Colonic mucosa (tissue), 4 donors: ENCODE measurements around the gene BICC1. TPM values are rescaled to one million over a fixed set of nuclear protein-coding genes. Genes with fewer than 3 reads are reported as not detected.

Source experiments
- DNase-seq: peaks from one replicate; pipeline ENCODE4 v3.0.0-alpha.2; 2020
- H3K27ac ChIP-seq: fragments of 200-600 bp; one replicate; pipeline ENCODE4 v1.8.0; 2021
- H3K27me3 ChIP-seq: fragments of 200-600 bp; one replicate; pipeline ENCODE4 v1.8.0; 2021
- H3K36me3 ChIP-seq: fragments of 200-600 bp; one replicate; pipeline ENCODE4 v1.8.0; 2021
- H3K4me1 ChIP-seq: fragments of 200-600 bp; one replicate; pipeline ENCODE4 v1.8.0; 2021; ENCODE audit warnings: mild to moderate bottlenecking
- H3K4me3 ChIP-seq: fragments of 200-600 bp; one replicate; pipeline ENCODE4 v1.8.0; 2021
- H3K9ac ChIP-seq, 2 donors: one replicate each; pipeline ENCODE4 v1.7.0; 2013; ENCODE audit warnings: control low read depth in 2 of 2, low read depth in 2 of 2, low read length in 2 of 2
- H3K9me3 ChIP-seq: fragments of 200-600 bp; one replicate; pipeline ENCODE4 v1.8.0; 2021
- intact Hi-C: fragments of 100-400 bp; cut with DNase I; formaldehyde crosslinking; loops from one replicate; pipeline ENCODE4 v1.14.1; 2022
- total RNA-seq, 2 donors: library from RNA; stranded (reverse); fragmentation: NEBNext Ultra II Directional in 1 of 2; extraction: Animal tissue kit (Norgen Biotek cat#: 25700) in 1 of 2; gene quantifications; one replicate each; pipeline ENCODE4 v1.2.1, GENCODE V29; 2021
- TF ChIP-seq, protein P1 (sequence below): fragments of 200-600 bp; IDR thresholded peaks from one replicate; pipeline ENCODE4 v1.8.0; 2022; ENCODE audit warnings: antibody characterized with exemption, mild to moderate bottlenecking
- donor health status: healthy.
- donor health status: DM: no; HTN: no; CAD: no.
- donor health status: DM: no; HTN: no; CAD: no.

Gene BICC1
- total RNA-seq, 2 donors from 2014 or later: 1.3 to 2.9 TPM

DNA sequence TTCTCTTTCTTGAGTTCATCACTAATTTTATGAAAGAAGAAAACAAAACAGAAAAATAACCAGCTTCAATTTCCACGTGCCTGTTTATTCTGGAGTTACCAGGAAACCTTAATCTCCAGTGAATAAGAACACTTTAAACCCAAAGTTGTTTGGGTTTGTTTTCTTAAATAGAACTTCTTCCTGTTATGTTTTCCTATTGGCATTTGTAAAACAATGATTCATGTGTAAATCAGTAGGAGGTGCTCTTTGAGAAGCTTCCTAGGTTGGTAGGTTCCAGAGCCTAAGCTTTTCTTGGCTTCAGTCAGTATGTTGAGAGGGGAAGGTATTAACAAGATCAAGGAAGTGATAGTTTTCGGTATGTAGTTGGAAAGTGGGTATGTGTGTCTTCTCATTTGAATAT, 119.0 kb downstream of the BICC1 start:
- Histone ChIP-seq H3K27me3 (no peaks in the 10 kb centered on the region), H3K27ac (no peak overlapping the region), H3K36me3 (no peaks in the 10 kb centered on the region), H3K9me3 (no peaks in the 10 kb centered on the region), H3K9ac (no peak overlapping the region), H3K4me3 (no peak overlapping the region), H3K4me1 (no peaks in the 10 kb centered on the region)
- intact Hi-C loops: no loop called here
- DNase-seq: no peak
- TF ChIP-seq, protein P1, sequence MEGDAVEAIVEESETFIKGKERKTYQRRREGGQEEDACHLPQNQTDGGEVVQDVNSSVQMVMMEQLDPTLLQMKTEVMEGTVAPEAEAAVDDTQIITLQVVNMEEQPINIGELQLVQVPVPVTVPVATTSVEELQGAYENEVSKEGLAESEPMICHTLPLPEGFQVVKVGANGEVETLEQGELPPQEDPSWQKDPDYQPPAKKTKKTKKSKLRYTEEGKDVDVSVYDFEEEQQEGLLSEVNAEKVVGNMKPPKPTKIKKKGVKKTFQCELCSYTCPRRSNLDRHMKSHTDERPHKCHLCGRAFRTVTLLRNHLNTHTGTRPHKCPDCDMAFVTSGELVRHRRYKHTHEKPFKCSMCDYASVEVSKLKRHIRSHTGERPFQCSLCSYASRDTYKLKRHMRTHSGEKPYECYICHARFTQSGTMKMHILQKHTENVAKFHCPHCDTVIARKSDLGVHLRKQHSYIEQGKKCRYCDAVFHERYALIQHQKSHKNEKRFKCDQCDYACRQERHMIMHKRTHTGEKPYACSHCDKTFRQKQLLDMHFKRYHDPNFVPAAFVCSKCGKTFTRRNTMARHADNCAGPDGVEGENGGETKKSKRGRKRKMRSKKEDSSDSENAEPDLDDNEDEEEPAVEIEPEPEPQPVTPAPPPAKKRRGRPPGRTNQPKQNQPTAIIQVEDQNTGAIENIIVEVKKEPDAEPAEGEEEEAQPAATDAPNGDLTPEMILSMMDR: no peak

DNA sequence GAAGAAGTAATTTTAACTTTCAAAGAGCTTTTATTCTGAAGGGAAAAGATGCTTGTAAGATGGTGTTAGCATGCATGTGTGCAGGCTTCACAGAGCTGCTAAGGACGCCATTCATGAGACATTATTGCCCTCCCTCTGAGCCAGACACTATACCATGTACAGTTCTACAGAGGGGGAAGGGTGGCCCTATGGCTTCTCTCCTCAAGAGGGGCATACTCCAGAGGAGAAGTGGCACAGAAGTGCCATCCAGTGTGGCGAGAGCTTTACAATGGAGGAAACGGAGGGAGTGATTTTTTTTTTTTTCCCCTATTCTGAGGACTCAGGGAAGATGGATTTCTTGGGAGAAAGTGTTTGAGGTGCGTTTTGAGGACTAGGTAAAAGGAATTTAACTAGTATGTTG, 119.5 kb downstream of the BICC1 start:
- H3K36me3 ChIP-seq: no peaks in the 10 kb centered on the region
- intact Hi-C loops: no loop called here
- H3K4me3 ChIP-seq: no peak overlapping the region
- TF ChIP-seq, protein P1: no peak
- no peaks in the 10 kb centered on the region for H3K9me3 ChIP-seq
- no peak overlapping the region for H3K9ac ChIP-seq
- H3K27me3 ChIP-seq: no peaks in the 10 kb centered on the region
- no peak for DNase-seq
- no peaks in the 10 kb centered on the region for H3K4me1 ChIP-seq
- H3K27ac ChIP-seq: no peak overlapping the region

DNA sequence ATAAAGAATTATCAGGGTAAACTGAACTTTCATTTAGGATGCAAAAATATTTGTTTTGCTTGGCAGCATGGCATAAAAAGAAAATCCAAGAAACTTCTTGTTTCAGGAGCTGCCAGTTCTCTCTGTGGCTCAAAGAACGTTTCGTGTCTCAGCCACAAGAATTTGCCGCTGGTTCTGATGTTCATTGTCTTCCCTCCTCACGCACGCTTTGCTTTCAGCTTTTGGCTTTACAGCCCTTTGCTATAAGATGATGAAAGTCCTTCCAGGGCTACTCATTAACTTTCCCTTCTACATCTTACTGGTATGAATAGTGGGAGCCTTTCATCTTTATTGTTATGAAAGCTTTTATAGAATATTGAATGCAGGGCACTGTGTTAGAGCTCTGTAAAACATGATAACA, 124.7 kb downstream of the BICC1 start:
- no peak overlapping the region for H3K9ac ChIP-seq

DNA sequence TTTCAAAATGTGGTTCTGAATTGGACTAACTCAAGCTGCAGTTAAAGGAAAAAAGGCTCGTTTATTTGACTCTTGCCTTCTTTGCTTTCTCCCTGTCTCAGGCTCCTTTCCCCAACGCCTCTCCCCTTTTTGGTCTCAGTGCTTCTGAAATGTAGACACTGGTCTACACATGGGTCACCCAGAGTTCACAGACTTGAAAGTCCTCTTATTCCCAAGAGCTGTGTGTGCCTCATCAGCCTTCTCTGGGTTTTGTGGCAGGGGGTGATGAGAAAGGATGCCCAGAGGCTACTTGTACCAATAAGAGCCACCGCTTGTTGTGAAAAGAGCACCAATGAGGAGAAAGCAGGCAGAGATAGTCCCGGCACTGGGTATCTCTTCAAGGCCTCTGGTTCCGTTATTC, 125.7 kb downstream of the BICC1 start:
- TF ChIP-seq, protein P1: no peak
- H3K4me3 ChIP-seq: no peak overlapping the region
- no peaks in the 10 kb centered on the region for H3K27me3 ChIP-seq
- intact Hi-C loops: no loop called here
- no peaks in the 10 kb centered on the region for H3K9me3 ChIP-seq
- DNase-seq: no peak
- H3K9ac ChIP-seq: no peak overlapping the region
- H3K36me3 ChIP-seq: no peaks in the 10 kb centered on the region
- H3K4me1 ChIP-seq: no peaks in the 10 kb centered on the region
- H3K27ac ChIP-seq: no peak overlapping the region

More for the DNA sequence above, 124.7 kb downstream of the BICC1 start:
- Histone ChIP-seq H3K36me3 (no peaks in the 10 kb centered on the region), H3K27ac (no peak overlapping the region), H3K27me3 (no peaks in the 10 kb centered on the region), H3K9me3 (no peaks in the 10 kb centered on the region), H3K4me3 (no peak overlapping the region), H3K4me1 (no peaks in the 10 kb centered on the region)
- peak; percentile 27 for DNase-seq
- intact Hi-C loops: no loop called here
- TF ChIP-seq, protein P1: no peak

DNA sequence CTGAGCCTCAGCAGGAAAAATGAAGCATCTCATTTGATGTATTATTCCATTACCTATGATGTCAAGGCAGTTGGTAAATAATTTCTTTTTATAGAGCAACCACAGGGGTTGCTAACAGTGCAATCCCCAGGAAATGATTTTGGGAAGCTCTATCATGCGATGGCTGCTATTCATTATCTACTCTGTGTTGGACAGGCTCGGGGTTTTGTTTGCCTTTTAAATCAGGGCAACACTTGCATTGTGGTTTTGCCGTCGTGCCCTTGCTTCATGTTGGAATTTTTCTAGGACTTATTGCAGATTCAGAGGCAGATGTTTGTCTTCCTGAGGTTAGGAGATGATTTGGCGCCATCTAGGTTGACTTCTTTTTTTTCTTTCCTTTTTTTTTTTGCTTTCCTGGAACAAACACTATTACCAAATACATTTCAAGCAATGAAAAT, 128.4 kb downstream of the BICC1 start:
- intact Hi-C loops: loop anchor here (5.0 kb wide), 1 partner anchor 109 kb away; no protein-coding TSS in a partner anchor
- Histone ChIP-seq H3K9me3 (no peaks in the 10 kb centered on the region), H3K27ac (no peak overlapping the region)

More for the DNA sequence above, 128.4 kb downstream of the BICC1 start:
- Histone ChIP-seq H3K4me1 (no peaks in the 10 kb centered on the region), H3K36me3 (no peaks in the 10 kb centered on the region), H3K27me3 (no peaks in the 10 kb centered on the region), H3K4me3 (no peak overlapping the region), H3K9ac (no peak overlapping the region)
- TF ChIP-seq, protein P1: no peak
- no peak for DNase-seq
